ENCODE data around the gene CIC. TPM values are rescaled to one million over a fixed set of nuclear protein-coding genes. Genes with fewer than 3 reads are reported as not detected.

Gene CIC
- total and polyA plus RNA-seq, 2 of the 13 experiments (the other 11 are each of a cell fraction or from before 2014, with no cell fraction given) = 5.9 to 8.0 TPM

DNA sequence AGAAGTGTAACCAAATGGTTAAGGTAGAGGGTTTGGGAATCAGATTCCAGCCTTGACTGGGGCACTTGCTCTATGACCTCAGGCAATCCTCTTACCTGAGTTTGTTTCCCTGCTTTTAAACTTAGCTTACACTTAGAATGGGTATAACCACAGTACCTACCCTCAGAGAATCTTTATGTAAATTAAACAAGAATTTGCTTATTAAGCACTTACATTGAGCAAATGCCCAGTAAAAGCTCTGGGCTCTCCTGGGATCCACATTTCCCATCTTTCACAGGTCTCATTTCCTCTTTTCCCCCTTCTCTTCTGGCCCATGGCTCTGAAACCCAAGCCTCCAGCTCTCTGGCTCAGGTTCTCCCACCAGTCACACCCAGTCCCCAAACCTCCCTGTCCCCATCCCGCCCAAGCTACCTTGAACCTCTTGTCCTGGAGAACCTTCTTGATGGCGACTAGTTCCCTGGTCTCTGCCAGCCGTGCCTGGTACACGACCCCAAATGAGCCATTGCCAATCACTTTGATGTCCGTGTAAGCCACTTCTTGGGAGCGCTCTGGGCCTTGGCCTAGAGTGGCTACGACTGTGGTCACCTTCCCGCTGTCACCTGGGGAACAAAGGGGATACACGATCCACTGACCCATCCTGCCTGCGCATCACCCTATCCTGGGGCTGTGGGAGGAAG, 29.4 kb upstream of the CIC start (continued):
- TF ChIP-seq, protein P1, sequence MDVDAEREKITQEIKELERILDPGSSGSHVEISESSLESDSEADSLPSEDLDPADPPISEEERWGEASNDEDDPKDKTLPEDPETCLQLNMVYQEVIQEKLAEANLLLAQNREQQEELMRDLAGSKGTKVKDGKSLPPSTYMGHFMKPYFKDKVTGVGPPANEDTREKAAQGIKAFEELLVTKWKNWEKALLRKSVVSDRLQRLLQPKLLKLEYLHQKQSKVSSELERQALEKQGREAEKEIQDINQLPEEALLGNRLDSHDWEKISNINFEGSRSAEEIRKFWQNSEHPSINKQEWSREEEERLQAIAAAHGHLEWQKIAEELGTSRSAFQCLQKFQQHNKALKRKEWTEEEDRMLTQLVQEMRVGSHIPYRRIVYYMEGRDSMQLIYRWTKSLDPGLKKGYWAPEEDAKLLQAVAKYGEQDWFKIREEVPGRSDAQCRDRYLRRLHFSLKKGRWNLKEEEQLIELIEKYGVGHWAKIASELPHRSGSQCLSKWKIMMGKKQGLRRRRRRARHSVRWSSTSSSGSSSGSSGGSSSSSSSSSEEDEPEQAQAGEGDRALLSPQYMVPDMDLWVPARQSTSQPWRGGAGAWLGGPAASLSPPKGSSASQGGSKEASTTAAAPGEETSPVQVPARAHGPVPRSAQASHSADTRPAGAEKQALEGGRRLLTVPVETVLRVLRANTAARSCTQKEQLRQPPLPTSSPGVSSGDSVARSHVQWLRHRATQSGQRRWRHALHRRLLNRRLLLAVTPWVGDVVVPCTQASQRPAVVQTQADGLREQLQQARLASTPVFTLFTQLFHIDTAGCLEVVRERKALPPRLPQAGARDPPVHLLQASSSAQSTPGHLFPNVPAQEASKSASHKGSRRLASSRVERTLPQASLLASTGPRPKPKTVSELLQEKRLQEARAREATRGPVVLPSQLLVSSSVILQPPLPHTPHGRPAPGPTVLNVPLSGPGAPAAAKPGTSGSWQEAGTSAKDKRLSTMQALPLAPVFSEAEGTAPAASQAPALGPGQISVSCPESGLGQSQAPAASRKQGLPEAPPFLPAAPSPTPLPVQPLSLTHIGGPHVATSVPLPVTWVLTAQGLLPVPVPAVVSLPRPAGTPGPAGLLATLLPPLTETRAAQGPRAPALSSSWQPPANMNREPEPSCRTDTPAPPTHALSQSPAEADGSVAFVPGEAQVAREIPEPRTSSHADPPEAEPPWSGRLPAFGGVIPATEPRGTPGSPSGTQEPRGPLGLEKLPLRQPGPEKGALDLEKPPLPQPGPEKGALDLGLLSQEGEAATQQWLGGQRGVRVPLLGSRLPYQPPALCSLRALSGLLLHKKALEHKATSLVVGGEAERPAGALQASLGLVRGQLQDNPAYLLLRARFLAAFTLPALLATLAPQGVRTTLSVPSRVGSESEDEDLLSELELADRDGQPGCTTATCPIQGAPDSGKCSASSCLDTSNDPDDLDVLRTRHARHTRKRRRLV (CRISPR knock-in tag; IDR thresholded peaks at IDR 0.05) = no peak
- TF ChIP-seq ZSCAN20 (CRISPR knock-in tag; IDR thresholded peaks at IDR 0.05; ENCODE audit: borderline replicate concordance) (no peak), SUZ12 (IDR thresholded peaks at IDR 0.05; ENCODE audit: low read depth, low read length) (no peak), ZNF589 (CRISPR knock-in tag; conservative IDR thresholded peaks at IDR 0.05) (no peak), ZNF224 (CRISPR knock-in tag; IDR thresholded peaks at IDR 0.05) (no peak), ZNF230 (CRISPR knock-in tag; IDR thresholded peaks at IDR 0.05) (no peak), ZNF703 (CRISPR knock-in tag; IDR thresholded peaks at IDR 0.05; ENCODE audit: borderline replicate concordance) (no peak), TOE1 (CRISPR knock-in tag; IDR thresholded peaks at IDR 0.05) (no peak), MAFF (IDR thresholded peaks at IDR 0.05; ENCODE audit: low read depth, low read length) (peak; percentile 55)
- TF ChIP-seq, protein P2, sequence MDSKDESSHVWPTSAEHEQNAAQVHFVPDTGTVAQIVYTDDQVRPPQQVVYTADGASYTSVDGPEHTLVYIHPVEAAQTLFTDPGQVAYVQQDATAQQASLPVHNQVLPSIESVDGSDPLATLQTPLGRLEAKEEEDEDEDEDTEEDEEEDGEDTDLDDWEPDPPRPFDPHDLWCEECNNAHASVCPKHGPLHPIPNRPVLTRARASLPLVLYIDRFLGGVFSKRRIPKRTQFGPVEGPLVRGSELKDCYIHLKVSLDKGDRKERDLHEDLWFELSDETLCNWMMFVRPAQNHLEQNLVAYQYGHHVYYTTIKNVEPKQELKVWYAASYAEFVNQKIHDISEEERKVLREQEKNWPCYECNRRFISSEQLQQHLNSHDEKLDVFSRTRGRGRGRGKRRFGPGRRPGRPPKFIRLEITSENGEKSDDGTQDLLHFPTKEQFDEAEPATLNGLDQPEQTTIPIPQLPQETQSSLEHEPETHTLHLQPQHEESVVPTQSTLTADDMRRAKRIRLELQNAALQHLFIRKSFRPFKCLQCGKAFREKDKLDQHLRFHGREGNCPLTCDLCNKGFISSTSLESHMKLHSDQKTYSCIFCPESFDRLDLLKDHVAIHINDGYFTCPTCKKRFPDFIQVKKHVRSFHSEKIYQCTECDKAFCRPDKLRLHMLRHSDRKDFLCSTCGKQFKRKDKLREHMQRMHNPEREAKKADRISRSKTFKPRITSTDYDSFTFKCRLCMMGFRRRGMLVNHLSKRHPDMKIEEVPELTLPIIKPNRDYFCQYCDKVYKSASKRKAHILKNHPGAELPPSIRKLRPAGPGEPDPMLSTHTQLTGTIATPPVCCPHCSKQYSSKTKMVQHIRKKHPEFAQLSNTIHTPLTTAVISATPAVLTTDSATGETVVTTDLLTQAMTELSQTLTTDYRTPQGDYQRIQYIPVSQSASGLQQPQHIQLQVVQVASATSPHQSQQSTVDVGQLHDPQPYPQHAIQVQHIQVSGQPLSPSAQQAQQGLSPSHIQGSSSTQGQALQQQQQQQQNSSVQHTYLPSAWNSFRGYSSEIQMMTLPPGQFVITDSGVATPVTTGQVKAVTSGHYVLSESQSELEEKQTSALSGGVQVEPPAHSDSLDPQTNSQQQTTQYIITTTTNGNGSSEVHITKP (CRISPR knock-in tag; IDR thresholded peaks at IDR 0.05; ENCODE audit: low read depth) = no peak
